ENCODE data around the gene PDE6C. TPM values are rescaled to one million over a fixed set of nuclear protein-coding genes. Genes with fewer than 3 reads are reported as not detected.

The PDE6C gene
- polyA plus RNA-seq, 1 donor (not counting 4 experiments of a cell fraction or from before 2014, with no cell fraction given): not detected

DNA sequence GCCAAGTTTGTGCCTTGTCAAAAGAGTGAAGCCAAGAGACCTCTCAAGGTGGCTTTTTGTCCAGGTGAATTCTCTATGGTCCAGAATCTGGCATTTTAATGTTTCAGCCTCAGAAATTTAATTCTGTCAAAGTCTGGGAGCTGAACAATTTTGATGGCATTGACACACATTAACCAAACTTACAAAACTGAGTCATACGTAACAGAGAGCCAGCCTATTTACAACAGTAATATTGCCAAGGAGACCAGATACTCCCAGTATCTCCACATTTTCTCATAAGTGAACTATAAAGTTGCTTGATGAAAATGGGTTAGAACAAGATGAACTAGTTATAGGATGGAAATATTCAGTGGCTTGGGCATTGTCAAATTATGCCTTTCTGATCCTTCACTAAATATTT, 43.8 kb downstream of the PDE6C start:
- no peak overlapping the region for H3K9ac ChIP-seq (ENCODE audit: control insufficient read depth, extremely low read depth, insufficient read depth, low read length)
- no peak for DNase-seq (ENCODE audit: low read depth, low spot score)

DNA sequence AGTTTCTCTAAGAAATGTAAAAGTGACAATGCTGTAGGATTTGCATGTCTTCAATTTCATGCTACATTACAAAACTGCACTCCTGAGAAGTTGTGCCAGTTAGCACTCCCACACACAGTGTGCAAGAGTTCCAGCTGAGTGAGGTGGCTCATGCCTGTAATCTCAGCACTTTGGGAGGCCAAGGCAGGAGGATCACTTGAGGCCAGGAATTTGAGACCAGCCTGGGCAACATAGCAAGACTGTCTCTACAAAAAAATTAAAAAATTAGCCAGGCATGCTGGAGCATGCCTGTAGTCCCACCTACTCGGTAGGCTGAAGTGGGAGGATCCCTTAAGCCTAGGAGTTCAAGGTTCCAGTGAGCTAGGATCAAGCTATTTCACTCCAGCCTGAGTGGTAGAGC, 45.4 kb downstream of the PDE6C start:
- no peaks in the 10 kb centered on the region for H3K27me3 ChIP-seq (ENCODE audit: control insufficient read depth, extremely low read depth, insufficient read depth, low read length)
- H3K79me2 ChIP-seq (ENCODE audit: control insufficient read depth, insufficient read depth, low read length): no peaks in the 10 kb centered on the region
- DNase-seq (ENCODE audit: low read depth, low spot score): no peak
- H3K4me2 ChIP-seq (ENCODE audit: control insufficient read depth, extremely low read depth, insufficient read depth, low read depth, low read length): no peak overlapping the region
- TF ChIP-seq, protein P1, sequence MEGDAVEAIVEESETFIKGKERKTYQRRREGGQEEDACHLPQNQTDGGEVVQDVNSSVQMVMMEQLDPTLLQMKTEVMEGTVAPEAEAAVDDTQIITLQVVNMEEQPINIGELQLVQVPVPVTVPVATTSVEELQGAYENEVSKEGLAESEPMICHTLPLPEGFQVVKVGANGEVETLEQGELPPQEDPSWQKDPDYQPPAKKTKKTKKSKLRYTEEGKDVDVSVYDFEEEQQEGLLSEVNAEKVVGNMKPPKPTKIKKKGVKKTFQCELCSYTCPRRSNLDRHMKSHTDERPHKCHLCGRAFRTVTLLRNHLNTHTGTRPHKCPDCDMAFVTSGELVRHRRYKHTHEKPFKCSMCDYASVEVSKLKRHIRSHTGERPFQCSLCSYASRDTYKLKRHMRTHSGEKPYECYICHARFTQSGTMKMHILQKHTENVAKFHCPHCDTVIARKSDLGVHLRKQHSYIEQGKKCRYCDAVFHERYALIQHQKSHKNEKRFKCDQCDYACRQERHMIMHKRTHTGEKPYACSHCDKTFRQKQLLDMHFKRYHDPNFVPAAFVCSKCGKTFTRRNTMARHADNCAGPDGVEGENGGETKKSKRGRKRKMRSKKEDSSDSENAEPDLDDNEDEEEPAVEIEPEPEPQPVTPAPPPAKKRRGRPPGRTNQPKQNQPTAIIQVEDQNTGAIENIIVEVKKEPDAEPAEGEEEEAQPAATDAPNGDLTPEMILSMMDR (optimal IDR thresholded peaks at IDR 0.05 in 1 of 3, IDR thresholded peaks at IDR 0.05 in 1 of 3, conservative IDR thresholded peaks at IDR 0.05 in 1 of 3; ENCODE audit: extremely low read depth in 1 of 3, insufficient read depth in 2 of 3, low read length in 3 of 3): no peak
- TF ChIP-seq EZH2 (IDR thresholded peaks at IDR 0.05; ENCODE audit: low read length): no peak
- H2AFZ ChIP-seq (ENCODE audit: control insufficient read depth, low read length): no peak overlapping the region
- H3K4me3 ChIP-seq (ENCODE audit: control insufficient read depth in 2 of 3, extremely low read depth in 1 of 3, insufficient read depth in 2 of 3, low read depth in 1 of 3, low read length in 3 of 3): no peak overlapping the region
- no peak overlapping the region for H3K9ac ChIP-seq (ENCODE audit: control insufficient read depth, extremely low read depth, insufficient read depth, low read length)
- no peaks in the 10 kb centered on the region for H4K20me1 ChIP-seq (ENCODE audit: control insufficient read depth, extremely low read depth, insufficient read depth, low read length)
- H3K27ac ChIP-seq (ENCODE audit: control insufficient read depth, insufficient read depth, low read length): no peak overlapping the region
- FAIRE-seq: no peak
- H3K36me3 ChIP-seq (ENCODE audit: control insufficient read depth in 2 of 2, extremely low read depth in 1 of 2, insufficient read depth in 2 of 2, low read length in 2 of 2): peaks cover 0 to 1% of the 10 kb centered on the region in 2 experiments
- dilution Hi-C loops (cut with MboI; ENCODE audit: extremely low pct_ligation_motif_present, low sequenced_read_pairs): no loop called here
- no peaks in the 10 kb centered on the region for H3K4me1 ChIP-seq (ENCODE audit: control insufficient read depth, extremely low read depth, insufficient read depth, low read length)
- H3K9me3 ChIP-seq (ENCODE audit: control insufficient read depth, low read depth, low read length): no peaks in the 10 kb centered on the region
- no peaks in the 10 kb centered on the region for H3K9me1 ChIP-seq (ENCODE audit: control insufficient read depth, extremely low read depth, insufficient read depth, low read length)

More for the DNA sequence above, 43.8 kb downstream of the PDE6C start:
- Histone ChIP-seq H3K36me3 (ENCODE audit: control insufficient read depth in 2 of 2, extremely low read depth in 1 of 2, insufficient read depth in 2 of 2, low read length in 2 of 2) (peaks cover 0 to 1% of the 10 kb centered on the region in 2 experiments), H3K27me3 (ENCODE audit: control insufficient read depth, extremely low read depth, insufficient read depth, low read length) (no peaks in the 10 kb centered on the region), H3K27ac (ENCODE audit: control insufficient read depth, insufficient read depth, low read length) (no peak overlapping the region), H3K4me2 (ENCODE audit: control insufficient read depth, extremely low read depth, insufficient read depth, low read depth, low read length) (no peak overlapping the region), H3K9me3 (ENCODE audit: control insufficient read depth, low read depth, low read length) (no peaks in the 10 kb centered on the region), H3K4me1 (ENCODE audit: control insufficient read depth, extremely low read depth, insufficient read depth, low read length) (no peaks in the 10 kb centered on the region), H4K20me1 (ENCODE audit: control insufficient read depth, extremely low read depth, insufficient read depth, low read length) (no peaks in the 10 kb centered on the region), H3K9me1 (ENCODE audit: control insufficient read depth, extremely low read depth, insufficient read depth, low read length) (no peaks in the 10 kb centered on the region), H3K4me3 (ENCODE audit: control insufficient read depth in 2 of 3, extremely low read depth in 1 of 3, insufficient read depth in 2 of 3, low read depth in 1 of 3, low read length in 3 of 3) (no peak overlapping the region), H3K79me2 (ENCODE audit: control insufficient read depth, insufficient read depth, low read length) (no peaks in the 10 kb centered on the region), H2AFZ (ENCODE audit: control insufficient read depth, low read length) (no peak overlapping the region)
- FAIRE-seq: no peak
- TF ChIP-seq EZH2 (IDR thresholded peaks at IDR 0.05; ENCODE audit: low read length): no peak
- TF ChIP-seq, protein P1 (optimal IDR thresholded peaks at IDR 0.05 in 1 of 3, IDR thresholded peaks at IDR 0.05 in 1 of 3, conservative IDR thresholded peaks at IDR 0.05 in 1 of 3; ENCODE audit: extremely low read depth in 1 of 3, insufficient read depth in 2 of 3, low read length in 3 of 3): no peak
- dilution Hi-C loops (cut with MboI; ENCODE audit: extremely low pct_ligation_motif_present, low sequenced_read_pairs): no loop called here
